Measurements from ENCODE around the gene XKR7. TPM values are rescaled to one million over a fixed set of nuclear protein-coding genes. Genes with fewer than 3 reads are reported as not detected.
A peak's percentile ranks its signal among the peaks of the same experiment; 100 is the strongest.
"Not testable (repeated sequence)": the region's sequence is repeated elsewhere in the genome, so short reads cannot be mapped to it uniquely, and the experiment has no call there.

XKR7 gene
- total RNA-seq, 1 donor = under 0.01 TPM

DNA sequence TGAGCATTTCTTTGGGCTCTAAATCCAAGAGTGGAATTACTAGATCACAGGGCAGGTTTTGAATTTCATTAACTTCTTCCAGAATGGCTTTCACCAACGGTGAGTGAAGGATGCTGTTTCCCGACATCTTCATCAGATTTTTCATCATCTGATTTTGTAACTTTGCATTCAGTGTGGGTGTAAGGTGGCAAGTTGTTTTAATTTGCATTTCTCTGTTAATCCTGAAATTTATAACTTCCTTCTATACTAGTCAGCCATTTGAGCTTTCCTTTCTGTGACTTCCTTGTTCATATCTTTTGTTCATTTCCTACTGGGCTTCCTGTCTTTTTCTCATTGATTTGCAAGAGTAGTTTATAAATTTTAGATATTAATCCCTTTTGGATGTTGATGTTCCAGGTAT lies 65.4 kb downstream of the XKR7 start:
- Histone ChIP-seq H2AFZ (ENCODE audit: low read length) (no peak overlapping the region), H3K27ac (ENCODE audit: low read depth, low read length) (no peak overlapping the region), H3K9me3 (ENCODE audit: low read depth, low read length) (no peaks in the 10 kb centered on the region), H3K27me3 (ENCODE audit: insufficient read depth, low read length) (peaks cover 57% of the 10 kb centered on the region), H3K4me3 (ENCODE audit: insufficient read depth, low read length) (no peak overlapping the region), H3K79me2 (ENCODE audit: insufficient read depth, low read length) (no peaks in the 10 kb centered on the region), H3K36me3 (ENCODE audit: insufficient read depth, low read length) (no peaks in the 10 kb centered on the region), H4K20me1 (ENCODE audit: insufficient read depth, low read length) (no peaks in the 10 kb centered on the region), H3K4me1 (ENCODE audit: insufficient read depth, low read length) (peaks cover 2% of the 10 kb centered on the region), H3K4me2 (ENCODE audit: insufficient read depth, low read length) (no peak overlapping the region)
- DNase-seq (ENCODE audit: insufficient read length, low spot score, missing footprints) = no peak
- TF ChIP-seq, protein P1, sequence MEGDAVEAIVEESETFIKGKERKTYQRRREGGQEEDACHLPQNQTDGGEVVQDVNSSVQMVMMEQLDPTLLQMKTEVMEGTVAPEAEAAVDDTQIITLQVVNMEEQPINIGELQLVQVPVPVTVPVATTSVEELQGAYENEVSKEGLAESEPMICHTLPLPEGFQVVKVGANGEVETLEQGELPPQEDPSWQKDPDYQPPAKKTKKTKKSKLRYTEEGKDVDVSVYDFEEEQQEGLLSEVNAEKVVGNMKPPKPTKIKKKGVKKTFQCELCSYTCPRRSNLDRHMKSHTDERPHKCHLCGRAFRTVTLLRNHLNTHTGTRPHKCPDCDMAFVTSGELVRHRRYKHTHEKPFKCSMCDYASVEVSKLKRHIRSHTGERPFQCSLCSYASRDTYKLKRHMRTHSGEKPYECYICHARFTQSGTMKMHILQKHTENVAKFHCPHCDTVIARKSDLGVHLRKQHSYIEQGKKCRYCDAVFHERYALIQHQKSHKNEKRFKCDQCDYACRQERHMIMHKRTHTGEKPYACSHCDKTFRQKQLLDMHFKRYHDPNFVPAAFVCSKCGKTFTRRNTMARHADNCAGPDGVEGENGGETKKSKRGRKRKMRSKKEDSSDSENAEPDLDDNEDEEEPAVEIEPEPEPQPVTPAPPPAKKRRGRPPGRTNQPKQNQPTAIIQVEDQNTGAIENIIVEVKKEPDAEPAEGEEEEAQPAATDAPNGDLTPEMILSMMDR (IDR thresholded peaks at IDR 0.05; ENCODE audit: extremely low read depth, low read depth, low read length) = no peak

DNA sequence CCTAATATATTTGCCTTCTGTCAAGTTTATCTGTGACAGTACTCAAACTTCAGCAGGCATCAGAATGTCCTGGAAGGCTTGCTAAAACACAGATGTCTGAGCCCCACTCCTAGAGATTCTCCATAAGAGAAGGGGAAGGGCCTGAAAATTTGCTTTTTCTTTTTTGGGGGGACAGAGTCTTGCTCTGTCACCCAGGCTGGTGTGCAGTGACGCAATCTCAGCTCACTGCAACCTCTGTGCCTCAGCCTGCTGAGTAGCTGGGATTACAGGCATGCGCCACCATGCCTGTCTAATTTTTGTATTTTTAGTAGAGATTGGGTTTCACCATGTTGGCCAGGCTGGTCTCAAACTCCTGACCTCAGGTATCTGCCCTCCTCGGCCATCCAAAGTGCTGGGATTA lies 65.8 kb downstream of the XKR7 start:
- H3K4me2 ChIP-seq (ENCODE audit: insufficient read depth, low read length); H3K36me3 ChIP-seq (ENCODE audit: insufficient read depth, low read length); H3K79me2 ChIP-seq (ENCODE audit: insufficient read depth, low read length); H3K9me3 ChIP-seq (ENCODE audit: low read depth, low read length); H2AFZ ChIP-seq (ENCODE audit: low read length); H3K4me1 ChIP-seq (ENCODE audit: insufficient read depth, low read length); H3K27ac ChIP-seq (ENCODE audit: low read depth, low read length); H3K4me3 ChIP-seq (ENCODE audit: insufficient read depth, low read length); H4K20me1 ChIP-seq (ENCODE audit: insufficient read depth, low read length): not testable (repeated sequence)
- H3K27me3 ChIP-seq (ENCODE audit: insufficient read depth, low read length) = peaks cover 57% of the 10 kb centered on the region
- DNase-seq (ENCODE audit: insufficient read length, low spot score, missing footprints) = peak; percentile 32

- Histone ChIP-seq H4K20me1 (ENCODE audit: insufficient read depth, low read length) (no peaks in the 10 kb centered on the region), H3K9me3 (ENCODE audit: low read depth, low read length) (no peaks in the 10 kb centered on the region), H2AFZ (ENCODE audit: low read length) (no peak overlapping the region), H3K4me3 (ENCODE audit: insufficient read depth, low read length) (no peak overlapping the region), H3K36me3 (ENCODE audit: insufficient read depth, low read length) (no peaks in the 10 kb centered on the region), H3K4me2 (ENCODE audit: insufficient read depth, low read length) (no peak overlapping the region), H3K4me1 (ENCODE audit: insufficient read depth, low read length) (peaks cover 2% of the 10 kb centered on the region), H3K79me2 (ENCODE audit: insufficient read depth, low read length) (no peaks in the 10 kb centered on the region), H3K27ac (ENCODE audit: low read depth, low read length) (no peak overlapping the region), H3K27me3 (ENCODE audit: insufficient read depth, low read length) (peaks cover 49% of the 10 kb centered on the region)
- peak; percentile 68 for DNase-seq (ENCODE audit: insufficient read length, low spot score, missing footprints)
- TF ChIP-seq, protein P1 (IDR thresholded peaks at IDR 0.05; ENCODE audit: extremely low read depth, low read depth, low read length) = peak; percentile 42
Measured at GRCh38 chr20:32034581-32035425, 66.9 kb downstream of the XKR7 start.

DNA sequence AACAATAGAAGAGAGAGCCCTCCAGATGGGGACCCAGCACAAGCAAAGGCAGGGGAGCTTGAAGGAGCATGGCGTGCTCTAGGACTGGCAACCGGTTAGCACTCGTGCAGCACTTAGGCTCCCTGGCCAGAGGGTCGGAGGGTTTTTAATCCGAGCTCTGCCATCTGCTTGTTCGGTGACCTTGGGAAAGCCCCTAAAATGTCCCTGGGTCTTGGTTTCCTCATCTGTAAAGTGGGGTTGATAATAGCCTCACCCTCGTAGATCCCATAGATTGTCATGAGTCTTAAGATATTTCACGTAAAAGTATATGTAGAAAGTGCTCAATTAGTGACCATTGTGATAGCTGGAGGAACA lies 67.5 kb downstream of the XKR7 start:
- Histone ChIP-seq H4K20me1 (ENCODE audit: insufficient read depth, low read length) (no peaks in the 10 kb centered on the region), H3K36me3 (ENCODE audit: insufficient read depth, low read length) (no peaks in the 10 kb centered on the region), H3K9me3 (ENCODE audit: low read depth, low read length) (no peaks in the 10 kb centered on the region), H3K4me2 (ENCODE audit: insufficient read depth, low read length) (no peak overlapping the region), H3K27me3 (ENCODE audit: insufficient read depth, low read length) (peaks cover 46% of the 10 kb centered on the region), H3K4me3 (ENCODE audit: insufficient read depth, low read length) (no peak overlapping the region), H3K4me1 (ENCODE audit: insufficient read depth, low read length) (peaks cover 2% of the 10 kb centered on the region), H3K27ac (ENCODE audit: low read depth, low read length) (no peak overlapping the region), H3K79me2 (ENCODE audit: insufficient read depth, low read length) (no peaks in the 10 kb centered on the region), H2AFZ (ENCODE audit: low read length) (no peak overlapping the region)
- DNase-seq (ENCODE audit: insufficient read length, low spot score, missing footprints) = no peak
- TF ChIP-seq, protein P1 (IDR thresholded peaks at IDR 0.05; ENCODE audit: extremely low read depth, low read depth, low read length) = no peak

All from osteoblast (primary cell).